ENCODE measurements around the gene IGF2R.
"Not testable (repeated sequence)": the region's sequence is repeated elsewhere in the genome, so short reads cannot be mapped to it uniquely, and the experiment has no call there.

The IGF2R gene

DNA sequence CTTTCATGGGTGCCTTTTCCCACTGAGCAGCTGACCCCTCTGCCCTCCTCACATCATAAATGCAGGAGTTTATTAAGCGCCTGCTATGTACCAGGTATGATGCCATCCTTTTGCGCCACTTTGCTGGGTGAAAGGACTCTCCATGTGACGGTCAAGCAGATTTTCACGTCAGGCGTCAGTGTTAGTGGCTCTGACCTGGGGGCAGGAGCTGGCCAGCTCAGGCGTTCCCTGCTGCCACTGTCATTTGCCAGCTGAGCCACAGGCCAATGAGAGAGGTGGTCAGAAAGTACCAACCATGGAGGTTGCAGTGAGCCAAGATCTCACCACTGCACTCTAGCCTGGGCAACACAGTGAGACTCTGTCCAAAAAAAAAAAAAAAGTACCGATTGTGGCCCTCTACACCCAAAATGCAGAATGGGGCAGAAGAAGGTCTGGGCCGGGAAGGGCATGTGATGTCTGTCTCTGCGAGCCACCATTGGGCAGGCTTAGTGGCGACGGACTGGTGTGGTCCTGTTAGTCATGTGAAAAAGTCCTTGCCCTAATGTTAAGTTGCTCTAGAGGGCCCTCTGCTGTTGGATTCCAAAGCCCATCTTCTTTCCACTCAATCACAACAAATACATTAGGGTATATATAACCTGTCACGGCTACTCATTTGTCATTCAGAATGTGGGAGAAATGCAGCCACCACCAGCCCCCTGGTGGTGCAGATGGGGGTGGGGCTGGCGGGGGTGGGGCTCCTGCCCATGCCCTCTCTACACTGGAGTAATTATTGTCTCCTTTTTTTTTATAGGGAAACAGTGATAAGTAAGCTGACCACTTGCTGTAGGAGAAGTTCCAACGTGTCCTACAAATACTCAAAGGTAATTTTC lies 134.3 kb downstream of the IGF2R start:
- DNase-seq: peak; percentile 80

DNA sequence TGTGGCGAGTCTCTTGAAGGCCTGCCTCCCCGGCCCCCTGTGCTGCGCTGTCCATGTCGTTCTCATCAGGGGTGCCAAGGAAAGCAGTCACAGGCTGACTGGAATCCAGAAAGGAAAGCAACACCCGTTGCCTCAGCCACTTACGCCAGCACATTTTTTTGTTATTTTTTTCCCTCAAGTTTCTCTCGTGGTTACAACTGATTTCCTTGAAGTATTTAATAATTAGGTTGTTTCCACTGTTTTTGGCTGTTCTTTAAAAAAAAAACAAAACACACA lies 134.9 kb downstream of the IGF2R start:
- no peak for DNase-seq

DNA sequence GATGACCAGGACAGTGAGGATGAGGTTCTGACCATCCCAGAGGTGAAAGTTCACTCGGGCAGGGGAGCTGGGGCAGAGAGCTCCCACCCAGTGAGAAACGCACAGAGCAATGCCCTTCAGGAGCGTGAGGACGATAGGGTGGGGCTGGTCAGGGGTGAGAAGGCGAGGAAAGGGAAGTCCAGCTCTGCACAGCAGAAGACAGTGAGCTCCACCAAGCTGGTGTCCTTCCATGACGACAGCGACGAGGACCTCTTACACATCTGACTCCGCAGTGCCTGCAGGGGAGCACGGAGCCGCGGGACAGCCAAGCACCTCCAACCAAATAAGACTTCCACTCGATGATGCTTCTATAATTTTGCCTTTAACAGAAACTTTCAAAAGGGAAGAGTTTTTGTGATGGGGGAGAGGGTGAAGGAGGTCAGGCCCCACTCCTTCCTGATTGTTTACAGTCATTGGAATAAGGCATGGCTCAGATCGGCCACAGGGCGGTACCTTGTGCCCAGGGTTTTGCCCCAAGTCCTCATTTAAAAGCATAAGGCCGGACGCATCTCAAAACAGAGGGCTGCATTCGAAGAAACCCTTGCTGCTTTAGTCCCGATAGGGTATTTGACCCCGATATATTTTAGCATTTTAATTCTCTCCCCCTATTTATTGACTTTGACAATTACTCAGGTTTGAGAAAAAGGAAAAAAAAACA lies 136.1 kb downstream of the IGF2R start:
- DNase-seq: no peak

DNA sequence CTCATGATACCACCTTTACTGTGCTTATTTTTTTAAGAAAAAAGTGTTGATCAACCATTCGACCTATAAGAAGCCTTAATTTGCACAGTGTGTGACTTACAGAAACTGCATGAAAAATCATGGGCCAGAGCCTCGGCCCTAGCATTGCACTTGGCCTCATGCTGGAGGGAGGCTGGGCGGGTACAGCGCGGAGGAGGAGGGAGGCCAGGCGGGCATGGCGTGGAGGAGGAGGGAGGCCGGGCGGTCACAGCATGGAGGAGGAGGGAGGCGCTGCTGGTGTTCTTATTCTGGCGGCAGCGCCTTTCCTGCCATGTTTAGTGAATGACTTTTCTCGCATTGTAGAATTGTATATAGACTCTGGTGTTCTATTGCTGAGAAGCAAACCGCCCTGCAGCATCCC lies 137.1 kb downstream of the IGF2R start:
- DNase-seq: no peak

DNA sequence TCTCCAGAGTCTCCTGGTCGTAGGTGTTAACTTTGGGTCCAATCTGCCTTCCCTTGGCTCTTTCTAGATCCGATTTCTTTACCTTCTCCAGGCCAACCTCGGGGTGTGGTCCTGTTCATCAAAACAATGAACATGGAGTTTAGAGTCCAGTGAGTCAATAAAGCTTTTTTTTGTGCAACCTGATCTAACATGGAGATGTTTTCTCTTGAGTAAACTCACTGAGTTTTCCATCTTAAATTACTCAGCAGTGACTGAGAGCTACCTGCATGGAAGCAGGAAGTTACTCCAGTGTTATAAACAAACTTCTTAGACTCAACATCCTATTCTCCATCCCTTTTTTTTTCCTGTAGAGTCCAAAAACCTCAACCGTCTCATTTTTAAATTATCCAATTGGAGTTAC lies 137.8 kb downstream of the IGF2R start:
- DNase-seq: no peak

DNA sequence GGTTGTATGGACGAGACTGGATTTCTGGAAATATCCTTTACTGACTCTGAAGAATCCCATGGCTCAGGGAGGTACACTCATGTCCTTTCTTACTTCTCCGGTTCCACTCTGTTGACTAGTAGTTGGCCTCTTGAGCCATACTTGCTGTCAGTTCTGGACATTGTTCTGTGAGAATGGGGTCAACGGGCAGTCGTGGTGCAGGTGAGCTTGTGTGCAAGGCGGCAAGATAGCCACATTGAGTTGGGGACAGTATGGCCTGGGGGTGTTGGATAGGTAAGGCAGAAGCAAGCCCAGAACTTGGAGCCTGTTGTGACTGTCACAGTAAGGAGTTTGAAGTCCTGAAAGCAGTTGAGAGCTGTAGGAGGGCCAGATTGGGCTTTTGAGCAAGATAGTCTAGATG lies 139.2 kb downstream of the IGF2R start:
- DNase-seq: no peak

GRCh38 chr6:160110586-160111123 lies 141.8 kb downstream of the IGF2R start:
- DNase-seq: no peak

DNA sequence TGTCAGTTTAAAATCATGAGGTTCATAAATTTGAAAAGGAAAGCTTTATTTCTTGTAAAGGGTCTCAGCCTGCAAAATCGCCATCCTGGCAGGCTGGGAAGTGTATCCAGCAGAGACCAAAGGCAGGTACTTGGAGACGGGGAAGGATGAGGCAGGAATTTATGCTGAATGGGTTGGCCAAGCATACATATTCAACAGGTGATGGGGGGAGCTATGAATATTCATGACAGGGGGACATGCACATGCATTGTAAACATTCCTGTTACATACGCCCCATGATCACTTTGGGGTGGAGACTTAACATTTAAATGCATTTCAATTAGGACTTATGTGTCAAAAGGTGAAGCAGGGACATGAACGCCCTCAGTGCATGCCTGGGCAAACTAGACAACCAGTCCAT lies 142.9 kb downstream of the IGF2R start:
- DNase-seq: no peak

- no peak for DNase-seq
These were observed 143.9 kb downstream of the IGF2R start for GRCh38 chr6:160112628-160113299.

DNA sequence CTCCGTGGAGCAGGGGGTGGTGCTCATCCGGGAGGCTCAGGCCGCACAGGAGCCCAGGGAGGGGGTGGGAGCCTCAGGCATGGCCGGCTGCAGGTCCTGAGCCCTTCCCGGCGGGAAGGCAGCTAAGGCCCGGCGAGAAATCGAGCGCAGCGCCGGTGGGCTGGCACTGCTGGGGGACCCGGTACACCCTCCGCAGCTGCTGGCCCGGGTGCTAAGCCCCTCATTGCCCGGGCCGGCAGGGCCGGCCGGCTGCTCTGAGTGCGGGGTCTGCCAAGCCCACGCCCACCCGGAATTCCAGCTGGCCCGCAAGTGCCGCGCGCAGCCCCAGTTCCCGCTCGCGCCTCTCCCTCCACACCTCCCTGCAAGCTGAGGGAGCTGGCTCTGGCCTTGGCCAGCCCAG lies 145.7 kb downstream of the IGF2R start:
- DNase-seq: not testable (repeated sequence)

DNA sequence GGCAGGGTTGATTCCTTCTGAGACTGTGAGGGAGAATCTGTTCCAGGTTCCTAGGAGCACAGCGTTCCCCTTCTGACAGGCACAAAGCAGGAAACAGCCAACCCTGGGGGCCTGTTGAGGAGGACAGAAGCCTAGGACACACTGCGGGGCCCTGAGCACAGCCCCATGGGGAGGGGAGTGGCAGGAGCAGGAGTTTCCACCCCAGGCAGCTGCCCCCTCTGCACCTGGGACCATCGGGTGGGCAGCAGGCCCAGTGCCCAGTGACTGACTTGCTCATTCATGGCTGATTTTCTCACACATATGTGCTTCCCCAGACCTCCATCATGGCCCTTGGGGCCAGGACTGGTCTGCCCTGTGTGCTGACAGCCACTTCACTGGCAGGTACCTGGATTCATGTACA lies 146.5 kb downstream of the IGF2R start:
- no peak for DNase-seq

GRCh38 chr6:160116411-160116810 lies 147.5 kb downstream of the IGF2R start:
- DNase-seq: no peak

GRCh38 chr6:160117137-160117536 lies 148.3 kb downstream of the IGF2R start:
- no peak for DNase-seq

- no peak for DNase-seq
These were observed 149.8 kb downstream of the IGF2R start for GRCh38 chr6:160118620-160119229.

GRCh38 chr6:160120087-160120486 lies 151.2 kb downstream of the IGF2R start:
- DNase-seq: no peak

DNA sequence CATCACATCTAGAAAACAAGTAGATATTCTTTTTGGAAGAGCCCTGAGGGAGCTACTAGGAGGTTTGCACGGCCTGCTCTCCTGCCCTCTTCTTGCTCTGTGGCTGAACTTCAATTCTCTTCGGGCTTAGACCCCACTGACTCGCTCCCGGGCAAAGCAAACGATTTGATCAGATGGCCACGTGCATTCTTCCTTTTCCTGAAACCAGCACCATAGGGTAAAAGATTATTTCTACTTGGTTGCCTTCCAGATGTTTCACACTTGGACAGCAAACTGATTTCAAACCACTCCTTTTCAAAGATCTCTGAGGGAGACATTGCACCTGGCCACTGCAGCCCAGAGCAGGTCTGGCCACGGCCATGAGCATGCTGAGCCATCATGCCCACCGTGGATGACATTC lies 152.7 kb downstream of the IGF2R start, which contains the start of gene SLC22A1:
Gene SLC22A1 (plus strand): TSS at position 258 of the 400 bp plus-strand sequence. CDS start 121 bp downstream, at position 379.
- DNase-seq: no peak

GRCh38 chr6:160121981-160122380 lies 153.1 kb downstream of the IGF2R start:
- no peak for DNase-seq

GRCh38 chr6:160122744-160123143 lies 153.9 kb downstream of the IGF2R start:
- no peak for DNase-seq

- DNase-seq: no peak
These were observed 155.1 kb downstream of the IGF2R start for GRCh38 chr6:160124007-160124406.

DNA sequence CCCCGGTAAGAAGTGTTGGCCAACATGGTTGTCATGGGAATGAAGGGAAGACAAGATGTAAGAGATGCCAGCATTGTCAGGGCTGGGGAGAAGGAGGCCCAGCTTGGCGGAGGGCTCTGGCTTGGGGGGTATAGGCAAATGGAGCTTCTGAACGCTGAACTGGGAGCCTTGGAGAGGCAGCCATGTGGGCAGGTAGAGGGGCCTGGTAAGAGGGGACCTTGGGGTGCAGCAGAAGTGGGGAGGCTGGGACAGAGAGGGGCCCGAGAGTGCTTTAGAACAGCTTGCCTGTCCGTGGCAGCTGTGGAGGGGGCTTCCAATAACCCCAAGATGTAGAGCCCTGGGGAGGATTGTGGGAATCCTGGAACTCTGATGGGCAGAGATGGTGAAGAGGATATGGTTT lies 155.7 kb downstream of the IGF2R start:
- DNase-seq: no peak

- not testable (repeated sequence) for DNase-seq
These were observed 156.2 kb downstream of the IGF2R start for GRCh38 chr6:160125105-160125504.

GRCh38 chr6:160127270-160128124 lies 158.6 kb downstream of the IGF2R start:
- DNase-seq: no peak

Data from hematopoietic multipotent progenitor cell treated with erythropoietin and hydrocortisone succinate and interleukin-3 and kit ligand, for 6 days (in vitro differentiated cells).